Measurements from ENCODE around the gene CSTPP1. TPM values are rescaled to one million over a fixed set of nuclear protein-coding genes. Genes with fewer than 3 reads are reported as not detected.

CSTPP1 gene
- total and polyA plus RNA-seq, 2 of the 4 experiments (the other 2 are of a cell fraction), result 22.0 to 35.7 TPM

GRCh38 chr11:47164321-47164720 lies 227.8 kb downstream of the CSTPP1 start:
- H4K91ac ChIP-seq (ENCODE audit: insufficient read depth, low read depth, low read length), result no peak overlapping the region
- no TSS peak for BruUV-seq (replicated peaks)
- ChIA-PET CTCF (no interaction called here), POLR2A (ENCODE audit: unreplicated experiment) (no interaction called here)
- H2AFZ ChIP-seq (replicated peaks; ENCODE audit: low read length, poor library complexity), result no peak overlapping the region
- DNase-seq, result no peak
- ATAC-seq (ENCODE audit: low read depth), result no peak
- no peak overlapping the region for H4K8ac ChIP-seq (ENCODE audit: low read depth in 2 of 2, low read length in 2 of 2)
- no peaks in the 10 kb centered on the region for H3K27me3 ChIP-seq (ENCODE audit: control insufficient read depth, insufficient read depth, low read length)
- dilution Hi-C loops (cut with HindIII; ENCODE audit: low sequenced_read_pairs, unreplicated experiment), result no loop called here
- no peak overlapping the region for H3K23ac ChIP-seq (ENCODE audit: low read depth, low read length)
- no peak overlapping the region for H3K4me3 ChIP-seq (ENCODE audit: insufficient read depth, low read depth, low read length)
- intact Hi-C loops (cut with micrococcal nuclease), result no loop called here
- no peak overlapping the region for H3K18ac ChIP-seq (ENCODE audit: low read depth, low read length)
- H3K9me1 ChIP-seq (ENCODE audit: insufficient read depth, low read length), result no peaks in the 10 kb centered on the region
- WGBS, 2 experiments (ENCODE audit: extremely low coverage in 2 of 2, insufficient read length in 1 of 2), result 100% methylated on average over 1 of the region's 4 CpGs; no CpG with 5 or more reads in 1 of the 2 experiments
- H2BK120ac ChIP-seq (ENCODE audit: low read depth, low read length), result no peak overlapping the region
- in situ Hi-C loops (cut with MboI; ENCODE audit: low sequenced_read_pairs), result no loop called here
- peaks cover 44% of the 10 kb centered on the region for H4K20me1 ChIP-seq (ENCODE audit: insufficient read depth, low read length)
- H3K4ac ChIP-seq (ENCODE audit: low read depth, low read length), result no peak overlapping the region
- peaks cover 2 to 52% of the 10 kb centered on the region in 2 experiments; a peak in 3 of 4 replicates for H3K79me1 ChIP-seq (ENCODE audit: low read depth in 1 of 2, low read length in 2 of 2)
- TF ChIP-seq ELK1 (IDR thresholded peaks at IDR 0.05; ENCODE audit: borderline replicate concordance, low read depth, low read length) (no peak), RFX5 (IDR thresholded peaks at IDR 0.05; ENCODE audit: low read depth, low read length) (no peak), MAFK (IDR thresholded peaks at IDR 0.05; ENCODE audit: low read depth, low read length) (no peak)
- no peak overlapping the region for H2BK5ac ChIP-seq (ENCODE audit: low read depth, low read length, poor library complexity, severe bottlenecking)
- H3K4me2 ChIP-seq (ENCODE audit: low read depth, low read length), result no peak overlapping the region
- H2BK15ac ChIP-seq (ENCODE audit: low read depth, low read length), result no peak overlapping the region
- H3K56ac ChIP-seq (ENCODE audit: extremely low read depth, insufficient read depth, low read length), result no peak overlapping the region
- H3K4me1 ChIP-seq (ENCODE audit: control insufficient read depth, insufficient read depth, low read length), result no peaks in the 10 kb centered on the region
- no peak overlapping the region for H3K9ac ChIP-seq (ENCODE audit: low read depth, low read length)
- H2AK5ac ChIP-seq (ENCODE audit: low read depth, low read length), result no peak overlapping the region
- H3K27ac ChIP-seq (ENCODE audit: insufficient read depth, low read length), result no peak overlapping the region
- peaks cover 47% of the 10 kb centered on the region for H3K36me3 ChIP-seq (ENCODE audit: control insufficient read depth, insufficient read depth, low read length)
- H2AK9ac ChIP-seq (replicated peaks; ENCODE audit: low read depth, low read length, poor library complexity), result no peak overlapping the region
- no peak overlapping the region for H4K5ac ChIP-seq (ENCODE audit: low read depth, low read length)
- H3K14ac ChIP-seq (replicated peaks; ENCODE audit: low read depth, low read length), result no peak overlapping the region
- H2BK20ac ChIP-seq (ENCODE audit: low read depth, low read length), result no peak overlapping the region
- H3K9me3 ChIP-seq (ENCODE audit: control insufficient read depth, insufficient read depth, low read length), result no peaks in the 10 kb centered on the region
